ENCODE data around the gene COL15A1. TPM values are rescaled to one million over a fixed set of nuclear protein-coding genes. Genes with fewer than 3 reads are reported as not detected.

COL15A1 gene
- total and polyA plus RNA-seq, 2 donors (not counting 1 experiment from before 2014, with no cell fraction given): not detected

DNA sequence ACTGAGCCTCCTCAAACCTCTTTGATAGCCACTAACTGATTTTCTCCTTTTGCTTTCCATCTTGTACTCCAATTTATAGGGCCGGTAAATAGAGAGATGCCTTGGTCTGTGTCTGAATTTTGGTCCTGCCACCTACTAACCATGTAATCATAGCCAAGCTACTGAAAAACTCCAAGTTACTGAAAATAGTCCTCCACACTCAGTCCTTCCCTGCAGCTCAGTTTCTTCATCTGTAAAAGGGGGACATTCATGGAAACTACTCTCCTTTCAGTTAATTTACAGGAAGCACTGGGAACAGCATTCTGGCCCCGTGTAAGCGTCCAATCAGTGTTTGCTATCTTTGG is 131.2 kb downstream of the COL15A1 start:
- H3K9me3 Mint-ChIP-seq (ENCODE audit: insufficient read depth): no peaks in the 10 kb centered on the region
- H3K27ac Mint-ChIP-seq: no peak overlapping the region
- H3K36me3 ChIP-seq (replicated peaks in 1 of 2; ENCODE audit: control extremely low read depth in 1 of 2, control insufficient read depth in 1 of 2, extremely low read depth in 1 of 2, insufficient read depth in 2 of 2, low read length in 1 of 2): no peaks in the 10 kb centered on the region
- peaks cover 11 to 14% of the 10 kb centered on the region in 2 donors for H3K4me1 ChIP-seq (ENCODE audit: control insufficient read depth in 2 of 2, insufficient read depth in 2 of 2, low read length in 2 of 2)
- H3K79me2 ChIP-seq (ENCODE audit: control insufficient read depth, insufficient read depth, low read length): no peaks in the 10 kb centered on the region
- no peaks in the 10 kb centered on the region for H3K27me3 Mint-ChIP-seq
- ChIA-PET POLR2A (no interaction called here), CTCF (interaction anchor here (1.6 kb wide), 1 partner anchor 99 kb away, joined by 4 read pairs; no protein-coding TSS in a partner anchor)
- no peak overlapping the region for H3K4me3 ChIP-seq (ENCODE audit: control extremely low read depth in 1 of 5, extremely low read depth in 1 of 5, insufficient read depth in 1 of 5, low read depth in 2 of 5, low read length in 4 of 5)
- H3K9me3 ChIP-seq (ENCODE audit: control extremely low read depth in 1 of 3, control insufficient read depth in 2 of 3, insufficient read depth in 1 of 3, low read length in 2 of 3): no peaks in the 10 kb centered on the region
- DNase-seq (no peak), ATAC-seq (ENCODE audit: low read depth) (no peak)
- no peak overlapping the region for H3K4me2 ChIP-seq (replicated peaks; ENCODE audit: low read depth, low read length, poor library complexity, severe bottlenecking)
- H4K20me1 ChIP-seq (ENCODE audit: control insufficient read depth, insufficient read depth, low read length, poor library complexity, severe bottlenecking): no peaks in the 10 kb centered on the region
- no peak overlapping the region for H3K27ac ChIP-seq (ENCODE audit: low read length in 2 of 2)
- H3K4me1 Mint-ChIP-seq: peaks cover 14% of the 10 kb centered on the region
- WGBS (ENCODE audit: insufficient coverage): 100% methylated on average over 1 of the region's 3 CpGs
- no peak overlapping the region for H2AFZ ChIP-seq (ENCODE audit: insufficient read depth, low read depth, low read length, poor library complexity, severe bottlenecking)
- H3K4me3 Mint-ChIP-seq: no peak overlapping the region
- intact Hi-C loops (cut with micrococcal nuclease): no loop called here
- H3K27me3 ChIP-seq (replicated peaks in 1 of 4; ENCODE audit: control extremely low read depth in 1 of 4, control insufficient read depth in 3 of 4, insufficient read depth in 4 of 4, low read length in 3 of 4): no peaks in the 10 kb centered on the region
- no peak for TF ChIP-seq EZH2 (IDR thresholded peaks at IDR 0.05; ENCODE audit: borderline replicate concordance, insufficient read depth, low read depth, low read length, poor library complexity, severe bottlenecking)
- TF ChIP-seq, protein P1, sequence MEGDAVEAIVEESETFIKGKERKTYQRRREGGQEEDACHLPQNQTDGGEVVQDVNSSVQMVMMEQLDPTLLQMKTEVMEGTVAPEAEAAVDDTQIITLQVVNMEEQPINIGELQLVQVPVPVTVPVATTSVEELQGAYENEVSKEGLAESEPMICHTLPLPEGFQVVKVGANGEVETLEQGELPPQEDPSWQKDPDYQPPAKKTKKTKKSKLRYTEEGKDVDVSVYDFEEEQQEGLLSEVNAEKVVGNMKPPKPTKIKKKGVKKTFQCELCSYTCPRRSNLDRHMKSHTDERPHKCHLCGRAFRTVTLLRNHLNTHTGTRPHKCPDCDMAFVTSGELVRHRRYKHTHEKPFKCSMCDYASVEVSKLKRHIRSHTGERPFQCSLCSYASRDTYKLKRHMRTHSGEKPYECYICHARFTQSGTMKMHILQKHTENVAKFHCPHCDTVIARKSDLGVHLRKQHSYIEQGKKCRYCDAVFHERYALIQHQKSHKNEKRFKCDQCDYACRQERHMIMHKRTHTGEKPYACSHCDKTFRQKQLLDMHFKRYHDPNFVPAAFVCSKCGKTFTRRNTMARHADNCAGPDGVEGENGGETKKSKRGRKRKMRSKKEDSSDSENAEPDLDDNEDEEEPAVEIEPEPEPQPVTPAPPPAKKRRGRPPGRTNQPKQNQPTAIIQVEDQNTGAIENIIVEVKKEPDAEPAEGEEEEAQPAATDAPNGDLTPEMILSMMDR (IDR thresholded peaks at IDR 0.05): no peak
- no peak overlapping the region for H3K9ac ChIP-seq (ENCODE audit: low read length)

DNA sequence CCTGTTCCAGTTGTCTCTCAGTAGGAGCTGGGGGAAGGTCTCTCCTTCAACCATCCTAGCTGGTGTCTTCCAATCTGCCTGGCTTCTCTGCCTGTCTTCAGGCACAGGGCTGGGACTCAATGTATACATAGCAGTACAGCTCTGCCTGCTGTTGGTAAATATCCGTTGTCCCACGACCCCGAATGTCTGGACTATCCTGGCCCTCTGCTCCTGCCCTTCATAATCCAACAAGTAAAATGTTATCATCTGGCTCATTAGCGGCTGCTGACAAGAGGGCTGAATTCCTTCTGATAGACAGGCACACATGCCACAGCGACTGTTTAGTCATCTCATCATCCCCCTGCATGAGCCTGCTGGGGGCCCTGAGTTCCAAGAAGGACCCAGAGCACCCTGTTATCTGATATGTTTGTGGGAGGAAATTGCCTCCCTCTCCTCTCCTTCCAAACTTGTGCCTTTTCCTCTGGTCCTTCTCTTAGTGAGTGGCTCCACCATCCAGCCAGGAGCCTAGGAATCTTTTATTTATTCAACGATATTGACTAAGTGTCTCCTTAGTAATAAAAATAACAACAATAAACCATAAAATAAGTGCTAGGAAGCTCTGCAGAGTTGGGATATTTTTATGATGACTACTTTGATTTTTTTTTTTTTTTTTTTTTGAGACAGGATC is 131.7 kb downstream of the COL15A1 start:
- Mint-ChIP-seq H3K9me3 (ENCODE audit: insufficient read depth) (no peaks in the 10 kb centered on the region), H3K4me1 (peaks cover 14% of the 10 kb centered on the region), H3K4me3 (no peak overlapping the region), H3K27ac (no peak overlapping the region), H3K27me3 (no peaks in the 10 kb centered on the region)
- H3K9ac ChIP-seq (ENCODE audit: low read length): no peak overlapping the region
- no peaks in the 10 kb centered on the region for H3K36me3 ChIP-seq (replicated peaks in 1 of 2; ENCODE audit: control extremely low read depth in 1 of 2, control insufficient read depth in 1 of 2, extremely low read depth in 1 of 2, insufficient read depth in 2 of 2, low read length in 1 of 2)
- no peak overlapping the region for H3K4me3 ChIP-seq (ENCODE audit: control extremely low read depth in 1 of 5, extremely low read depth in 1 of 5, insufficient read depth in 1 of 5, low read depth in 2 of 5, low read length in 4 of 5)
- H3K27me3 ChIP-seq (replicated peaks in 1 of 4; ENCODE audit: control extremely low read depth in 1 of 4, control insufficient read depth in 3 of 4, insufficient read depth in 4 of 4, low read length in 3 of 4): no peaks in the 10 kb centered on the region
- ChIA-PET POLR2A (no interaction called here), CTCF (interaction anchor here (1.6 kb wide), 1 partner anchor 100 kb away, joined by 4 read pairs; no protein-coding TSS in a partner anchor)
- no peak for TF ChIP-seq EZH2 (IDR thresholded peaks at IDR 0.05; ENCODE audit: borderline replicate concordance, insufficient read depth, low read depth, low read length, poor library complexity, severe bottlenecking)
- TF ChIP-seq, protein P1 (IDR thresholded peaks at IDR 0.05): no peak
- no peak overlapping the region for H2AFZ ChIP-seq (ENCODE audit: insufficient read depth, low read depth, low read length, poor library complexity, severe bottlenecking)
- H3K4me2 ChIP-seq (replicated peaks; ENCODE audit: low read depth, low read length, poor library complexity, severe bottlenecking): no peak overlapping the region
- H4K20me1 ChIP-seq (ENCODE audit: control insufficient read depth, insufficient read depth, low read length, poor library complexity, severe bottlenecking): no peaks in the 10 kb centered on the region
- WGBS (ENCODE audit: insufficient coverage): 100% methylated on average over 1 of the region's 6 CpGs
- H3K4me1 ChIP-seq (ENCODE audit: control insufficient read depth in 2 of 2, insufficient read depth in 2 of 2, low read length in 2 of 2): peaks cover 11 to 14% of the 10 kb centered on the region in 2 donors
- H3K9me3 ChIP-seq (ENCODE audit: control extremely low read depth in 1 of 3, control insufficient read depth in 2 of 3, insufficient read depth in 1 of 3, low read length in 2 of 3): no peaks in the 10 kb centered on the region
- no peaks in the 10 kb centered on the region for H3K79me2 ChIP-seq (ENCODE audit: control insufficient read depth, insufficient read depth, low read length)
- ATAC-seq (ENCODE audit: low read depth) (no peak), DNase-seq (no peak)
- intact Hi-C loops (cut with micrococcal nuclease): no loop called here
- no peak overlapping the region for H3K27ac ChIP-seq (ENCODE audit: low read length in 2 of 2)
